ENCODE data around the gene CGREF1.
"Not testable (repeated sequence)": the region's sequence is repeated elsewhere in the genome, so short reads cannot be mapped to it uniquely, and the experiment has no call there.

Gene CGREF1

GRCh38 chr2:27111392-27112078, 7.4 kb downstream of the CGREF1 start:
- DNase-seq (ENCODE audit: low spot score) = not testable (repeated sequence)

- not testable (repeated sequence) for DNase-seq (ENCODE audit: low spot score)
Measured at GRCh38 chr2:27110603-27111352, 8.2 kb downstream of the CGREF1 start.

- no peak for DNase-seq (ENCODE audit: low spot score)
Measured at GRCh38 chr2:27109083-27109482, 9.8 kb downstream of the CGREF1 start.

GRCh38 chr2:27108221-27108620, 10.7 kb downstream of the CGREF1 start:
- no peak for DNase-seq (ENCODE audit: low spot score)

GRCh38 chr2:27105981-27106380, 12.9 kb downstream of the CGREF1 start:
- no peak for DNase-seq (ENCODE audit: low spot score)

- no peak for DNase-seq (ENCODE audit: low spot score)
Measured at GRCh38 chr2:27102329-27102728, 16.6 kb downstream of the CGREF1 start.

GRCh38 chr2:27100036-27100435, 18.9 kb downstream of the CGREF1 start:
- DNase-seq (ENCODE audit: low spot score) = no peak

GRCh38 chr2:27099334-27099955, 19.5 kb downstream of the CGREF1 start:
- DNase-seq (ENCODE audit: low spot score) = no peak

- DNase-seq (ENCODE audit: low spot score) = no peak
Measured at GRCh38 chr2:27097341-27097740, 21.6 kb downstream of the CGREF1 start.

GRCh38 chr2:27096748-27097297, 22.1 kb downstream of the CGREF1 start:
- DNase-seq (ENCODE audit: low spot score) = no peak

GRCh38 chr2:27095745-27096651, 22.9 kb downstream of the CGREF1 start:
- DNase-seq (ENCODE audit: low spot score) = no peak

GRCh38 chr2:27095427-27095744, 23.5 kb downstream of the CGREF1 start:
- DNase-seq (ENCODE audit: low spot score) = no peak

GRCh38 chr2:27094353-27094984, 24.5 kb downstream of the CGREF1 start:
- DNase-seq (ENCODE audit: low spot score) = no peak

GRCh38 chr2:27093430-27094352, 25.2 kb downstream of the CGREF1 start:
- no peak for DNase-seq (ENCODE audit: low spot score)

- no peak for DNase-seq (ENCODE audit: low spot score)
Measured at GRCh38 chr2:27092696-27093429, 26.1 kb downstream of the CGREF1 start.

- DNase-seq (ENCODE audit: low spot score) = no peak
Measured at GRCh38 chr2:27091746-27092695, 26.9 kb downstream of the CGREF1 start.

GRCh38 chr2:27089111-27089954, 29.6 kb downstream of the CGREF1 start:
- DNase-seq (ENCODE audit: low spot score) = no peak

GRCh38 chr2:27088634-27089033, 30.3 kb downstream of the CGREF1 start:
- no peak for DNase-seq (ENCODE audit: low spot score)

Data from kidney capillary endothelial cell (primary cell).